Activated CD4-positive, alpha-beta T cell treated with anti-CD3 and anti-CD28 coated beads, Interleukin-2, amount 10 ng/mL, durations not matched to agents 24 days and 14 days (primary cell): ENCODE data around the gene KCNAB1. TPM values are rescaled to one million over a fixed set of nuclear protein-coding genes. Genes with fewer than 3 reads are reported as not detected.
"Not testable (repeated sequence)": the region's sequence is repeated elsewhere in the genome, so short reads cannot be mapped to it uniquely, and the experiment has no call there.

Source experiments
- DNase-seq: peaks from one replicate; pipeline ENCODE4 v3.0.0; 2022
- H3K27ac Mint-ChIP-seq: one replicate; pipeline ENCODE4 v1.8.0; 2022; ENCODE audit warnings: mild to moderate bottlenecking, mixed read lengths
- H3K27me3 Mint-ChIP-seq: one replicate; pipeline ENCODE4 v1.8.0; 2022; ENCODE audit warnings: mixed read lengths
- H3K36me3 Mint-ChIP-seq: one replicate; pipeline ENCODE4 v1.8.0; 2022; ENCODE audit warnings: low read depth, mild to moderate bottlenecking, mixed read lengths
- H3K4me1 Mint-ChIP-seq: one replicate; pipeline ENCODE4 v1.8.0; 2021; ENCODE audit warnings: mixed read lengths
- H3K4me3 Mint-ChIP-seq: one replicate; pipeline ENCODE4 v1.8.0; 2022; ENCODE audit warnings: mild to moderate bottlenecking, moderate library complexity, mixed read lengths
- H3K9me3 Mint-ChIP-seq: one replicate; pipeline ENCODE4 v1.8.0; 2021; ENCODE audit warnings: mixed read lengths
- intact Hi-C: fragments of 100-400 bp; cut with micrococcal nuclease; formaldehyde crosslinking; loops from one replicate; pipeline ENCODE4 v1.15.1; 2023
- total RNA-seq: library from RNA; stranded (reverse); gene quantifications from 2 replicates; pipeline ENCODE4 v1.2.3, GENCODE V29; 2022

The KCNAB1 gene
- total RNA-seq, 1 donor from 2014 or later = not detected

GRCh38 chr3:156108616-156109015 is 11.8 kb upstream of the KCNAB1 start:
- H3K9me3 Mint-ChIP-seq = no peaks in the 10 kb centered on the region
- H3K36me3 Mint-ChIP-seq = no peaks in the 10 kb centered on the region
- no peak for DNase-seq
- H3K27ac Mint-ChIP-seq = no peak overlapping the region
- intact Hi-C loops = no loop called here
- H3K4me1 Mint-ChIP-seq = no peaks in the 10 kb centered on the region
- no peak overlapping the region for H3K4me3 Mint-ChIP-seq
- H3K27me3 Mint-ChIP-seq = peaks cover 6% of the 10 kb centered on the region

- intact Hi-C loops = no loop called here
- no peaks in the 10 kb centered on the region for H3K9me3 Mint-ChIP-seq
- H3K27ac Mint-ChIP-seq = no peak overlapping the region
- H3K4me1 Mint-ChIP-seq = no peaks in the 10 kb centered on the region
- no peak overlapping the region for H3K4me3 Mint-ChIP-seq
- H3K36me3 Mint-ChIP-seq = no peaks in the 10 kb centered on the region
- H3K27me3 Mint-ChIP-seq = peaks cover 6% of the 10 kb centered on the region
- no peak for DNase-seq
These were observed 10.4 kb upstream of the KCNAB1 start for GRCh38 chr3:156109989-156110388.

- Mint-ChIP-seq H3K9me3 (no peaks in the 10 kb centered on the region), H3K27me3 (peaks cover 27% of the 10 kb centered on the region), H3K36me3 (no peaks in the 10 kb centered on the region), H3K4me1 (no peaks in the 10 kb centered on the region), H3K4me3 (no peak overlapping the region), H3K27ac (no peak overlapping the region)
- DNase-seq = no peak
- intact Hi-C loops = no loop called here
These were observed 6.1 kb downstream of the KCNAB1 start for GRCh38 chr3:156126467-156126866.

GRCh38 chr3:156131241-156131640 is 10.9 kb downstream of the KCNAB1 start:
- Mint-ChIP-seq H3K9me3 (no peaks in the 10 kb centered on the region), H3K27ac (no peak overlapping the region), H3K36me3 (no peaks in the 10 kb centered on the region), H3K4me1 (no peaks in the 10 kb centered on the region), H3K27me3 (peaks cover 34% of the 10 kb centered on the region), H3K4me3 (no peak overlapping the region)
- intact Hi-C loops = no loop called here
- no peak for DNase-seq

GRCh38 chr3:156131799-156132198 is 11.4 kb downstream of the KCNAB1 start:
- peaks cover 2% of the 10 kb centered on the region for H3K4me1 Mint-ChIP-seq
- DNase-seq = no peak
- H3K36me3 Mint-ChIP-seq = no peaks in the 10 kb centered on the region

GRCh38 chr3:156132313-156132712 is 11.9 kb downstream of the KCNAB1 start:
- no peak overlapping the region for H3K27ac Mint-ChIP-seq
- no peaks in the 10 kb centered on the region for H3K9me3 Mint-ChIP-seq
- no peaks in the 10 kb centered on the region for H3K36me3 Mint-ChIP-seq
- intact Hi-C loops = no loop called here
- DNase-seq = no peak
- no peak overlapping the region for H3K4me3 Mint-ChIP-seq
- H3K27me3 Mint-ChIP-seq = peaks cover 36% of the 10 kb centered on the region
- H3K4me1 Mint-ChIP-seq = peaks cover 2% of the 10 kb centered on the region

More at GRCh38 chr3:156131799-156132198, 11.4 kb downstream of the KCNAB1 start:
- peaks cover 36% of the 10 kb centered on the region for H3K27me3 Mint-ChIP-seq
- H3K4me3 Mint-ChIP-seq = no peak overlapping the region
- intact Hi-C loops = no loop called here
- H3K27ac Mint-ChIP-seq = no peak overlapping the region
- no peaks in the 10 kb centered on the region for H3K9me3 Mint-ChIP-seq

- no peak overlapping the region for H3K4me3 Mint-ChIP-seq
- no peaks in the 10 kb centered on the region for H3K36me3 Mint-ChIP-seq
- intact Hi-C loops = no loop called here
- DNase-seq = no peak
- H3K27ac Mint-ChIP-seq = no peak overlapping the region
- peaks cover 2% of the 10 kb centered on the region for H3K4me1 Mint-ChIP-seq
- H3K27me3 Mint-ChIP-seq = peaks cover 35% of the 10 kb centered on the region
- H3K9me3 Mint-ChIP-seq = no peaks in the 10 kb centered on the region
These were observed 12.7 kb downstream of the KCNAB1 start for GRCh38 chr3:156133076-156133475.

GRCh38 chr3:156135921-156136638 is 15.7 kb downstream of the KCNAB1 start:
- H3K27me3 Mint-ChIP-seq = peaks cover 37% of the 10 kb centered on the region
- H3K36me3 Mint-ChIP-seq = no peaks in the 10 kb centered on the region
- no peaks in the 10 kb centered on the region for H3K9me3 Mint-ChIP-seq
- no peak overlapping the region for H3K27ac Mint-ChIP-seq
- H3K4me3 Mint-ChIP-seq = no peak overlapping the region
- intact Hi-C loops = no loop called here
- no peak for DNase-seq
- H3K4me1 Mint-ChIP-seq = peaks cover 2% of the 10 kb centered on the region

- H3K4me1 Mint-ChIP-seq, H3K9me3 Mint-ChIP-seq, DNase-seq, H3K27ac Mint-ChIP-seq, intact Hi-C loops, H3K36me3 Mint-ChIP-seq, H3K4me3 Mint-ChIP-seq: not testable (repeated sequence)
- H3K27me3 Mint-ChIP-seq = peaks cover 46% of the 10 kb centered on the region
These were observed 17.0 kb downstream of the KCNAB1 start for GRCh38 chr3:156137397-156137796.

- Mint-ChIP-seq H3K4me3 (no peak overlapping the region), H3K27ac (no peak overlapping the region), H3K36me3 (no peaks in the 10 kb centered on the region), H3K27me3 (peaks cover 51% of the 10 kb centered on the region), H3K4me1 (peaks cover 2% of the 10 kb centered on the region), H3K9me3 (no peaks in the 10 kb centered on the region)
- no peak for DNase-seq
- intact Hi-C loops = no loop called here
These were observed 19.7 kb downstream of the KCNAB1 start for GRCh38 chr3:156140001-156140595.

GRCh38 chr3:156142702-156143101 is 22.3 kb downstream of the KCNAB1 start:
- Mint-ChIP-seq H3K36me3 (no peaks in the 10 kb centered on the region), H3K27ac (no peak overlapping the region), H3K27me3 (peaks cover 60% of the 10 kb centered on the region), H3K4me3 (no peak overlapping the region), H3K4me1 (no peaks in the 10 kb centered on the region), H3K9me3 (no peaks in the 10 kb centered on the region)
- intact Hi-C loops = no loop called here
- no peak for DNase-seq

GRCh38 chr3:156143136-156143535 is 22.8 kb downstream of the KCNAB1 start:
- H3K4me1 Mint-ChIP-seq = no peaks in the 10 kb centered on the region
- intact Hi-C loops = no loop called here
- H3K27me3 Mint-ChIP-seq = peaks cover 60% of the 10 kb centered on the region
- no peaks in the 10 kb centered on the region for H3K9me3 Mint-ChIP-seq
- H3K36me3 Mint-ChIP-seq = no peaks in the 10 kb centered on the region
- H3K27ac Mint-ChIP-seq = no peak overlapping the region
- DNase-seq = no peak
- no peak overlapping the region for H3K4me3 Mint-ChIP-seq

GRCh38 chr3:156144060-156144459 is 23.7 kb downstream of the KCNAB1 start:
- Mint-ChIP-seq H3K27me3 (peaks cover 57% of the 10 kb centered on the region), H3K36me3 (no peaks in the 10 kb centered on the region), H3K4me1 (peaks cover 1% of the 10 kb centered on the region), H3K27ac (no peak overlapping the region), H3K4me3 (no peak overlapping the region), H3K9me3 (no peaks in the 10 kb centered on the region)
- no peak for DNase-seq
- intact Hi-C loops = no loop called here

- H3K27me3 Mint-ChIP-seq = peaks cover 44% of the 10 kb centered on the region
- H3K27ac Mint-ChIP-seq = no peak overlapping the region
- no peaks in the 10 kb centered on the region for H3K36me3 Mint-ChIP-seq
- intact Hi-C loops = no loop called here
- H3K4me3 Mint-ChIP-seq = no peak overlapping the region
- H3K4me1 Mint-ChIP-seq = peaks cover 3% of the 10 kb centered on the region
- no peaks in the 10 kb centered on the region for H3K9me3 Mint-ChIP-seq
- no peak for DNase-seq
These were observed 25.5 kb downstream of the KCNAB1 start for GRCh38 chr3:156145866-156146265.
